ENCODE results near the gene GNB2. TPM values are rescaled to one million over a fixed set of nuclear protein-coding genes. Genes with fewer than 3 reads are reported as not detected.

GNB2 gene
- total RNA-seq, 4 donors from 2014 or later, result 148 to 232 (median 186) TPM

GRCh38 chr7:100642534-100642907 is 31.0 kb upstream of the GNB2 start:
- TF ChIP-seq CTCF (IDR thresholded peaks at IDR 0.05; ENCODE audit: low read depth), result no peak

- TF ChIP-seq CTCF (IDR thresholded peaks at IDR 0.05; ENCODE audit: low read depth), result no peak
Observed at GRCh38 chr7:100649826-100650565, 23.5 kb upstream of the GNB2 start.

- no peak for TF ChIP-seq CTCF (IDR thresholded peaks at IDR 0.05; ENCODE audit: low read depth)
Observed at GRCh38 chr7:100654908-100655831, 18.4 kb upstream of the GNB2 start.

- no peak for TF ChIP-seq CTCF (IDR thresholded peaks at IDR 0.05; ENCODE audit: low read depth)
Observed at GRCh38 chr7:100655908-100656674, 17.4 kb upstream of the GNB2 start, which contains the start of gene ACTL6B. TSS of gene ACTL6B (minus strand) at chr7:100656448. CDS start at chr7:100656354, 94 bp downstream.

- no peak for TF ChIP-seq CTCF (IDR thresholded peaks at IDR 0.05; ENCODE audit: low read depth)
Observed at GRCh38 chr7:100665168-100665726, 8.3 kb upstream of the GNB2 start.

GRCh38 chr7:100667331-100668068 is 6.0 kb upstream of the GNB2 start:
- no peak for TF ChIP-seq CTCF (IDR thresholded peaks at IDR 0.05; ENCODE audit: low read depth)
